ENCODE measurements around the gene PHPT1.

DNA sequence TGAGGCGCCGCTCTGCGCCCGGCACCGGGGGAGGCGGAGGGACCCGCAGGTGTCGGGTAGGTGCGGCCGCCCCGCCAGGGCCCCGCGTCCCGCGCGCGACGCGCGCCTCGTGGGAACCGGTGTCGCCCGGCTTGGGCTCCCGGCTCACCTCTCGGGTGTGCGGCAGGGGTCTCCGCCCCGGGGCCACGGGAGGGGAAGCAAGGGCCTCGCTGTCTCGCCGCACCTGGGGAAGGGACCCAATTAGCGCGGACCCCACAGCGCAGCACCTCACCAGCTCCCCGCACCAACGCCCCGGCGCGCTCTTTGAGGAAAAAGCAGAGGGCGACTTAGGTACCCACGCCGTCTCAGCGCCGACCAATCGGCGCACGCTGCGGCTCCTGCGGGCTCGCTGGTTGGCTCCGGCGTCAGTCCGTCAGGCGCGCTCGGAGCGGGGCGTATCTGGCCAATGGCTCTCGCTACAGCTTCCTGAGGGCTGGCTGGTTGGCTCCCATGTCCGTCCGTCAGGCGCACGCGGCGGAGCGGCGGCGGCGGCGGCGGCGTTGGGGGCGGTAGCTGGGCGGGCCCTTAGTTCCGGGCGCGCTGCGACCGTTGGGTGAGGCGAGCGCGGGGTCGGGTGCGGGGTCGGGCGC, 36.9 kb downstream of the PHPT1 start, which contains the start of gene TRAF2:
- TF ChIP-seq POLR2A (IDR thresholded peaks at IDR 0.05; ENCODE audit: low read length) (peak; percentile 74), GATA1 (IDR thresholded peaks at IDR 0.05; ENCODE audit: low read depth, low read length) (no peak)
